CD14-positive monocyte (primary cell): Measurements from ENCODE around the gene WLS. TPM values are rescaled to one million over a fixed set of nuclear protein-coding genes. Genes with fewer than 3 reads are reported as not detected.

Experiments
- DNase-seq, 3 donors: peaks; one replicate each; pipeline ENCODE4 v3.0.0-alpha.2; 2011 to 2022
- H2AFZ ChIP-seq: 2 replicates; pipeline ENCODE4 v1.6.0; 2012; ENCODE audit warnings: mild to moderate bottlenecking, low read depth, low read length, inconsistent platforms; ENCODE audit not compliant: insufficient read depth, poor library complexity, severe bottlenecking
- H3K27ac ChIP-seq, 2 donors: 1 replicate in 1 of 2; 2 replicates in 1 of 2; pipeline ENCODE4 v1.5.1; 2012 to 2013; ENCODE audit warnings: low read length in 2 of 2, control low read depth in 1 of 2, inconsistent platforms in 1 of 2, low read depth in 1 of 2, mild to moderate bottlenecking in 1 of 2
- H3K27me3 ChIP-seq, 2 donors: one replicate each; pipeline versions ENCODE4 v1.6.0 to v1.6.1; 2011 to 2013; ENCODE audit warnings: low read length in 2 of 2; ENCODE audit not compliant: control insufficient read depth in 2 of 2, insufficient read depth in 2 of 2
- H3K36me3 ChIP-seq, 2 donors: replicated peaks in 1 of 2; 1 replicate in 1 of 2; 2 replicates in 1 of 2; pipeline versions ENCODE4 v1.5.1 to v1.6.1; 2012 to 2013; ENCODE audit warnings: low read length in 2 of 2, control low read depth in 1 of 2, inconsistent platforms in 1 of 2, mild to moderate bottlenecking in 1 of 2; ENCODE audit not compliant: insufficient read depth in 2 of 2, control insufficient read depth in 1 of 2
- H3K4me1 ChIP-seq, 2 donors: 1 replicate in 1 of 2; 2 replicates in 1 of 2; pipeline versions ENCODE4 v1.5.1 to v1.6.1; 2012 to 2013; ENCODE audit warnings: low read length in 2 of 2, control low read depth in 1 of 2, inconsistent platforms in 1 of 2, mild to moderate bottlenecking in 1 of 2, moderate library complexity in 1 of 2; ENCODE audit not compliant: insufficient read depth in 2 of 2, control insufficient read depth in 1 of 2
- H3K4me2 ChIP-seq: replicated peaks from 2 replicates; pipeline ENCODE3; 2012; ENCODE audit warnings: low read length, moderate library complexity, mild to moderate bottlenecking; ENCODE audit not compliant: poor library complexity, severe bottlenecking; ENCODE audit errors: extremely low read depth
- H3K4me3 ChIP-seq, 3 experiments: fragments of 200-600 bp in 1 of 3; sonication (generic) in 1 of 3; replicated peaks in 1 of 3; 1 replicate in 2 of 3; 2 replicates in 1 of 3; pipeline ENCODE4 v1.5.1; 2011 to 2013; ENCODE audit warnings: low read length in 3 of 3, mild to moderate bottlenecking in 3 of 3, control low read depth in 2 of 3, low read depth in 2 of 3, inconsistent platforms in 1 of 3, moderate library complexity in 1 of 3
- H3K79me2 ChIP-seq: 2 replicates; pipeline ENCODE4 v1.6.0; 2012; ENCODE audit warnings: mild to moderate bottlenecking, control low read depth, inconsistent platforms, low read length, moderate library complexity; ENCODE audit not compliant: insufficient read depth
- H3K9ac ChIP-seq: 2 replicates; pipeline ENCODE4 v1.6.0; 2017; ENCODE audit warnings: low read length, mild to moderate bottlenecking; ENCODE audit not compliant: insufficient read depth, poor library complexity, severe bottlenecking
- H3K9me3 ChIP-seq, 2 donors: replicated peaks in 1 of 2; 1 replicate in 1 of 2; 2 replicates in 1 of 2; pipeline versions ENCODE4 v1.5.1 to v1.6.1; 2012 to 2013; ENCODE audit warnings: low read length in 2 of 2, control low read depth in 1 of 2; ENCODE audit not compliant: control insufficient read depth in 1 of 2, insufficient read depth in 1 of 2
- H4K20me1 ChIP-seq: 2 replicates; pipeline ENCODE4 v1.6.0; 2012; ENCODE audit warnings: mild to moderate bottlenecking, low read length, control low read depth, moderate library complexity; ENCODE audit not compliant: insufficient read depth
- H3K27ac Mint-ChIP-seq, 7 donors: one replicate each; pipeline ENCODE4 v1.8.0; 2020; ENCODE audit warnings: mild to moderate bottlenecking in 7 of 7, mixed read lengths in 7 of 7, moderate library complexity in 6 of 7, inconsistent platforms in 2 of 7
- H3K27me3 Mint-ChIP-seq, 3 donors: one replicate each; pipeline ENCODE4 v1.8.0; 2021 to 2022; ENCODE audit warnings: low read depth in 3 of 3, mild to moderate bottlenecking in 3 of 3, mixed read lengths in 3 of 3, moderate library complexity in 3 of 3, inconsistent platforms in 1 of 3
- H3K36me3 Mint-ChIP-seq, 2 donors: one replicate each; pipeline ENCODE4 v1.8.0; 2020; ENCODE audit warnings: mixed read lengths in 2 of 2, inconsistent platforms in 1 of 2, mild to moderate bottlenecking in 1 of 2
- H3K4me1 Mint-ChIP-seq: one replicate; pipeline ENCODE4 v1.8.0; 2020; ENCODE audit warnings: mild to moderate bottlenecking, mixed read lengths
- H3K4me3 Mint-ChIP-seq, 2 donors: one replicate each; pipeline ENCODE4 v1.8.0; 2020; ENCODE audit warnings: mild to moderate bottlenecking in 2 of 2, mixed read lengths in 2 of 2, moderate library complexity in 1 of 2
- H3K9me3 Mint-ChIP-seq, 7 donors: one replicate each; pipeline ENCODE4 v1.8.0; 2020 to 2022; ENCODE audit warnings: mixed read lengths in 7 of 7, mild to moderate bottlenecking in 6 of 7, moderate library complexity in 6 of 7, inconsistent platforms in 2 of 7
- CTCF ChIP-seq: fragments of 200-600 bp; IDR thresholded peaks from one replicate; pipeline ENCODE4 v1.8.0; 2022; ENCODE audit warnings: antibody characterized with exemption, mild to moderate bottlenecking
- WGBS: methylation state at CpG from one replicate; pipeline ENCODE4 v1.1.5; 2013; ENCODE audit warnings: missing lambda C conversion rate; ENCODE audit not compliant: insufficient coverage; 5-methylcytosine and 5-hydroxymethylcytosine counted together
- intact Hi-C, 2 donors: fragments of 100-400 bp; cut with micrococcal nuclease; formaldehyde crosslinking; loops; one replicate each; pipeline versions ENCODE4 v1.15.0 to v1.15.1; 2023
- polyA plus RNA-seq, 3 donors: library from polyadenylated mRNA; depleted of rRNA in 1 of 3; unstranded in 2 of 3; stranded (reverse) in 1 of 3; fragments of 300-500 nt in 2 of 3; fragments of >200 nt in 1 of 3; fragmentation: Illumina TruSeq in 2 of 3; gene quantifications; 1 replicate in 2 of 3; 2 replicates in 1 of 3; pipeline ENCODE4 v1.2.3, GENCODE V29; 2012 to 2021

WLS gene
- polyA plus RNA-seq, 3 donors = 29.8 to 46.3 (median 34.6) TPM

GRCh38 chr1:68120136-68120791, 112.1 kb downstream of the WLS start:
- peak; percentile 37 to 54 (median 53) for DNase-seq
- intact Hi-C loops = loop anchor here in 1 of 2 donors (5.0 kb wide), 1 partner anchor 327 kb away; the partner anchor contains the start of gene RPE65
- peaks cover 15 to 37% of the 10 kb centered on the region in 2 donors for H3K36me3 ChIP-seq
- TF ChIP-seq CTCF = peak; percentile 89
- no peak overlapping the region for H3K4me2 ChIP-seq
- no peak overlapping the region for H3K27ac Mint-ChIP-seq
- H3K9me3 Mint-ChIP-seq = no peaks in the 10 kb centered on the region
- H3K27me3 ChIP-seq = no peaks in the 10 kb centered on the region
- H3K36me3 Mint-ChIP-seq = peaks cover 10 to 20% of the 10 kb centered on the region in 2 donors
- peaks cover 0 to 4% of the 10 kb centered on the region in 2 donors for H3K4me1 ChIP-seq
- no peaks in the 10 kb centered on the region for H3K9me3 ChIP-seq
- H3K4me3 ChIP-seq = no peak overlapping the region
- H3K4me3 Mint-ChIP-seq = no peak overlapping the region
- no peak overlapping the region for H3K9ac ChIP-seq
- H4K20me1 ChIP-seq = no peaks in the 10 kb centered on the region
- WGBS = 0% methylated on average over 1 of the region's 7 CpGs
- no peaks in the 10 kb centered on the region for H3K79me2 ChIP-seq
- peaks cover 0 to 4% (median 0%) of the 10 kb centered on the region in 3 donors for H3K27me3 Mint-ChIP-seq
- no peak overlapping the region for H3K27ac ChIP-seq
- H2AFZ ChIP-seq = no peak overlapping the region
- H3K4me1 Mint-ChIP-seq = peaks cover 6% of the 10 kb centered on the region

- peaks cover 10 to 20% of the 10 kb centered on the region in 2 donors for H3K36me3 Mint-ChIP-seq
These were observed 112.9 kb downstream of the WLS start for GRCh38 chr1:68119445-68119844.

More at GRCh38 chr1:68119445-68119844, 112.9 kb downstream of the WLS start:
- H3K79me2 ChIP-seq = no peaks in the 10 kb centered on the region
- H3K4me2 ChIP-seq = no peak overlapping the region
- no peak overlapping the region for H3K4me3 ChIP-seq
- no peaks in the 10 kb centered on the region for H3K27me3 ChIP-seq
- WGBS = 100% methylated on average over 2 of the region's 4 CpGs
- Mint-ChIP-seq H3K27me3 (peaks cover 0 to 4% (median 0%) of the 10 kb centered on the region in 3 donors), H3K27ac (no peak overlapping the region), H3K4me3 (no peak overlapping the region), H3K9me3 (no peaks in the 10 kb centered on the region), H3K4me1 (peaks cover 6% of the 10 kb centered on the region)
- no peak overlapping the region for H3K27ac ChIP-seq
- TF ChIP-seq CTCF = no peak
- intact Hi-C loops = loop anchor here (2.0 to 10.0 kb wide), 3 partner anchors 265 to 1618 kb away; no protein-coding TSS in a partner anchor
- H3K9me3 ChIP-seq = no peaks in the 10 kb centered on the region
- H3K9ac ChIP-seq = no peak overlapping the region
- H2AFZ ChIP-seq = no peak overlapping the region
- no peaks in the 10 kb centered on the region for H4K20me1 ChIP-seq
- H3K4me1 ChIP-seq = peaks cover 0 to 4% of the 10 kb centered on the region in 2 donors
- H3K36me3 ChIP-seq = peaks cover 8 to 29% of the 10 kb centered on the region in 2 donors
- DNase-seq = no peak
